Mesothelial cell of epicardium (in vitro differentiated cells): ENCODE data around the gene PRDX2. TPM values are rescaled to one million over a fixed set of nuclear protein-coding genes. Genes with fewer than 3 reads are reported as not detected.

ENCODE experiments used
- DNase-seq, 2 experiments: peaks; one replicate each; pipeline ENCODE4 v3.0.0; 2021; ENCODE audit warnings: low spot score in 2 of 2; ENCODE audit not compliant: unreplicated experiment in 2 of 2
- H3K27ac Mint-ChIP-seq: 2 replicates; pipeline ENCODE4 v1.8.0; 2021; ENCODE audit warnings: mixed read lengths
- H3K27me3 Mint-ChIP-seq: 2 replicates; pipeline ENCODE4 v1.8.0; 2021; ENCODE audit warnings: low read depth, mixed read lengths
- H3K36me3 Mint-ChIP-seq: 2 replicates; pipeline ENCODE4 v1.8.0; 2021; ENCODE audit warnings: mixed read lengths
- H3K4me1 Mint-ChIP-seq: 2 replicates; pipeline ENCODE4 v1.8.0; 2021; ENCODE audit warnings: mixed read lengths
- H3K4me3 Mint-ChIP-seq: 2 replicates; pipeline ENCODE4 v1.8.0; 2021; ENCODE audit warnings: mild to moderate bottlenecking, moderate library complexity, mixed read lengths
- H3K9me3 Mint-ChIP-seq: 2 replicates; pipeline ENCODE4 v1.8.0; 2021; ENCODE audit warnings: mixed read lengths
- total RNA-seq: library from RNA; stranded (reverse); gene quantifications from 3 replicates; pipeline ENCODE4 v1.2.1, GENCODE V29; 2021
- TF ChIP-seq, protein P1 (sequence below): fragments of 200-600 bp; sonication (generic); IDR thresholded peaks from one replicate; pipeline ENCODE4 v1.5.0; 2021; ENCODE audit warnings: antibody characterized with exemption; ENCODE audit not compliant: unreplicated experiment

PRDX2 gene
- total RNA-seq, 1 donor from 2014 or later, result 361 TPM

DNA sequence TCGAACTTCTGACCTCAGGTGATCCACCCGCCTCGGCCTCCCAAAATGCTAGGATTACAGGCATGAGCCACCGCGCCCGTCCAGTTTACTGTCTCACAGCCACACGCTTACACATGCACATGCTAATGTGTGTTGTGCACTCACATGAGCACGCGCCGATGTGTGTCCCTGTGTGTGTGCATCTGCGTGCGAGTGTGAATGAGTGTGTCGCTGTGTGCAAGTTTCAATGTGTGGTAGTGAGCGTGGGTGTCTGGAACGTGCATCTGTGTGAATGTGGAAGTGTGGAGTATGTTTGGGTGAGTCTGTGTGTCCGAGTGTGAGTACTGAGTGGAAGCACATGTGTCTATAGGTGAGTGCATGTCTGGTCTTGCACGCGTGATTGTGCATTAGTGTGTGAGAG is 40.9 kb upstream of the PRDX2 start:
- H3K4me3 Mint-ChIP-seq, result no peak overlapping the region
- no peak overlapping the region for H3K27ac Mint-ChIP-seq

DNA sequence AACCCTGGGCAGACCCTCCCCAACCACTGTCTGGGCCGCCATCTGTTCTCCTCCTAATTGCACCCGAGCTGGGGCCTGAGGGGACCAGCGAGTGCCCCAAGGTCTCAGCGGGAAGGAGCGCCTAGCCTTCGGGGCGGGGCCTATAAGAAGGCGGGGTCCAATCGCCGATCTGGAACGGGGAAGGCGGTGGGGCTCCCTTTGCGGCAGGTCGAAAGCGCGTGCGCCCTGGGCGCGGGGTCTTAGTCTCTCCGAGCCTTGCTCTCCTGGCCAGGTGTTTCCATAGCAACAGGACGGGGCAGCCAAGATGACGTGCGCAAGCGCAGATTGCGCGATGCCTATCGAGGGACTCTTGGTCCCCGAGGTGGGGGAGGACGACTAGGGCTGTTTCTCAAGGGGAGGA is 39.5 kb upstream of the PRDX2 start:
- TF ChIP-seq, protein P1, sequence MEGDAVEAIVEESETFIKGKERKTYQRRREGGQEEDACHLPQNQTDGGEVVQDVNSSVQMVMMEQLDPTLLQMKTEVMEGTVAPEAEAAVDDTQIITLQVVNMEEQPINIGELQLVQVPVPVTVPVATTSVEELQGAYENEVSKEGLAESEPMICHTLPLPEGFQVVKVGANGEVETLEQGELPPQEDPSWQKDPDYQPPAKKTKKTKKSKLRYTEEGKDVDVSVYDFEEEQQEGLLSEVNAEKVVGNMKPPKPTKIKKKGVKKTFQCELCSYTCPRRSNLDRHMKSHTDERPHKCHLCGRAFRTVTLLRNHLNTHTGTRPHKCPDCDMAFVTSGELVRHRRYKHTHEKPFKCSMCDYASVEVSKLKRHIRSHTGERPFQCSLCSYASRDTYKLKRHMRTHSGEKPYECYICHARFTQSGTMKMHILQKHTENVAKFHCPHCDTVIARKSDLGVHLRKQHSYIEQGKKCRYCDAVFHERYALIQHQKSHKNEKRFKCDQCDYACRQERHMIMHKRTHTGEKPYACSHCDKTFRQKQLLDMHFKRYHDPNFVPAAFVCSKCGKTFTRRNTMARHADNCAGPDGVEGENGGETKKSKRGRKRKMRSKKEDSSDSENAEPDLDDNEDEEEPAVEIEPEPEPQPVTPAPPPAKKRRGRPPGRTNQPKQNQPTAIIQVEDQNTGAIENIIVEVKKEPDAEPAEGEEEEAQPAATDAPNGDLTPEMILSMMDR, result no peak
- peak overlapping the region; percentile 63 for H3K4me3 Mint-ChIP-seq
- H3K4me1 Mint-ChIP-seq, result peaks cover 12% of the 10 kb centered on the region
- H3K27me3 Mint-ChIP-seq, result peaks cover 76% of the 10 kb centered on the region
- H3K27ac Mint-ChIP-seq, result no peak overlapping the region
- DNase-seq, result peak; percentile 50 to 66
- H3K36me3 Mint-ChIP-seq, result no peaks in the 10 kb centered on the region
- H3K9me3 Mint-ChIP-seq, result no peaks in the 10 kb centered on the region

More for the DNA sequence above, 40.9 kb upstream of the PRDX2 start:
- no peak for DNase-seq
- H3K9me3 Mint-ChIP-seq, result no peaks in the 10 kb centered on the region
- TF ChIP-seq, protein P1, result no peak
- H3K4me1 Mint-ChIP-seq, result peaks cover 14% of the 10 kb centered on the region
- H3K27me3 Mint-ChIP-seq, result peaks cover 69% of the 10 kb centered on the region
- no peaks in the 10 kb centered on the region for H3K36me3 Mint-ChIP-seq

DNA sequence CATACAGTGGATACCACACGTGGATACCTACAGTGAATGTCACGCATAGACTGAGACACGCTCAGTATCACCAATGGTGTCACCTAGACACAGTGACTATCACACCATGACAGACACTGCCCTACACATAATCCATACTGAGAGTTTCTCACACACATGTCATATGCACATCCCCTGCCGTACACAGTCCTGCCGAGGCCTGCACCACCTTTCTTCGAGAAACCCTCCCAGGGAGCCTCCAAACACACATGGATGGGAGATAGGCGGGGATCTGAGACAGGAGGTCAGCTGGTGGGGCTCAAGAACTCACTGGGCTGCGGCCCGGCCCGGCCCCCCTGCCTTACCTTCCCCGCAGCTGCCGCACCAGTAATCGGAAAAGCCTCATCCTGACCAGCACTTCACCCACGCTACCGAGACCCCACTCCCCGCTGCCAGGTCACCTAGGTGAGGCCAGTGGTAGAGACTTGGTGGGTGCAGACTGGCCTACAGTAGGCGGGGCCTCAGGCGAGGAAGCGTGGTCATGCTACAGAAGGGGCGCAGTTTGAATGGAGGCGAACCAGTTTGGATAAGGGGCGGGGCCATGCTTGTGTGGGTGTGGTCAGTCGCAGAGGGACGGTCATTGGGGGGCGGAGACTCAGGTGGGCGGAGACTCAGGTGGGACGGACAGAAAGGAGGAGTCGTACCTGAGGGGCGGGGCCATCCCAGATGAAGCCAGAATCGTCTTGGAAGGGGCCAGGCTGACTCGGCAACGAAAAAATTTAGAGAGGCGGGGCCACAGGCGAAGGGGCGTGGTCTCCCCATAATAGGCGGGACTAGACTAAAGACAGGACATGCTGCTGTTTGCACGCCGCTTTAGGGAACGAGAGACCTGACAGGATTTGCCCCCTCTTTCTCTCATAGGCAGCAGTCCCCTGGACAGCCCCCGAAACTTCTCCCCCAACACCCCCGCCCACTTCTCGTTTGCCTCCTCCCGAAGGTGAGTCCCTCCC is 38.8 kb upstream of the PRDX2 start:
- Mint-ChIP-seq H3K36me3 (no peaks in the 10 kb centered on the region), H3K27me3 (peaks cover 83% of the 10 kb centered on the region), H3K4me3 (peak overlapping the region; percentile 63), H3K4me1 (peaks cover 12% of the 10 kb centered on the region), H3K9me3 (no peaks in the 10 kb centered on the region), H3K27ac (no peak overlapping the region)
- peak; percentile 57 to 83 for DNase-seq
- TF ChIP-seq, protein P1, result no peak

DNA sequence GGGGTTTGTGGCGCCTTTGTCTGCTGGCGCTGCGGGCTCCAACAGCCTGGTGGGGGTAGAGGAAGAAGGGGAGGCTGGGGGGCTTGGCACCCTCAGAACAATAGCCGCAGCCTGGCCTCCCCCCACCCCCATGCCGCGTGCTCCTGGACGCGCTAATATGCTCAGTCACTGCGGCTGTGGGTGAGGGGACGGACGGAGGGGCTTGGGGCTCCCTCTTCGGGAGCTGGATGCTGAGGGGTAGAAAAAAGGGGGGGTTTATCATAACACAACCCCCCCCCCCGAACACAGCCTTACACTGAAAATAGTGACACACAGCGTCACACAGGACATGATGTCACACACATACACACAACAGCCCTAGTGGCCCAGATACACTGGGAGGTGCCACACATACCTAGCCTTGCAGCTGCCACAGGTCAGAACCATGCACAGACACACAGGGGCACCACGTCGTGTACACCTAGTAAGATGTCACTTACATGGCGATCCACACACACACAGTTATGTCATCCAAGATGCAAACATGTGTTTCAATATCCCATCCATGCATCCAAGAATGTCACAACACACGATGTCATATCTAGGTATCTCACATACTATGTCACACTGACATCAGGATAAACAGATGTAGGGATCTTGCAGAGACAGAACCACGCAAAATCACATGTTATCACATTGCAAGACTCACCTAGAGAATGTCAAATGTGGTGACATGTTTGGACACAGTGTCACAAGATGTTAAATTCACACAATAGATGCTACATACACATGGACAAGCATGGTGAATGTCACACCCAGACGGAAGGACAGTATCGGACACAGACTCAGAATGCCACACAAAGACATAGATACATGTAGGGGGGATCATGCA is 37.5 kb upstream of the PRDX2 start:
- no peak overlapping the region for H3K27ac Mint-ChIP-seq
- peak overlapping the region; percentile 64 for H3K4me3 Mint-ChIP-seq
- H3K4me1 Mint-ChIP-seq, result peaks cover 15% of the 10 kb centered on the region
- no peaks in the 10 kb centered on the region for H3K36me3 Mint-ChIP-seq
- no peak for DNase-seq
- H3K27me3 Mint-ChIP-seq, result peaks cover 89% of the 10 kb centered on the region
- TF ChIP-seq, protein P1, result no peak
- no peaks in the 10 kb centered on the region for H3K9me3 Mint-ChIP-seq

DNA sequence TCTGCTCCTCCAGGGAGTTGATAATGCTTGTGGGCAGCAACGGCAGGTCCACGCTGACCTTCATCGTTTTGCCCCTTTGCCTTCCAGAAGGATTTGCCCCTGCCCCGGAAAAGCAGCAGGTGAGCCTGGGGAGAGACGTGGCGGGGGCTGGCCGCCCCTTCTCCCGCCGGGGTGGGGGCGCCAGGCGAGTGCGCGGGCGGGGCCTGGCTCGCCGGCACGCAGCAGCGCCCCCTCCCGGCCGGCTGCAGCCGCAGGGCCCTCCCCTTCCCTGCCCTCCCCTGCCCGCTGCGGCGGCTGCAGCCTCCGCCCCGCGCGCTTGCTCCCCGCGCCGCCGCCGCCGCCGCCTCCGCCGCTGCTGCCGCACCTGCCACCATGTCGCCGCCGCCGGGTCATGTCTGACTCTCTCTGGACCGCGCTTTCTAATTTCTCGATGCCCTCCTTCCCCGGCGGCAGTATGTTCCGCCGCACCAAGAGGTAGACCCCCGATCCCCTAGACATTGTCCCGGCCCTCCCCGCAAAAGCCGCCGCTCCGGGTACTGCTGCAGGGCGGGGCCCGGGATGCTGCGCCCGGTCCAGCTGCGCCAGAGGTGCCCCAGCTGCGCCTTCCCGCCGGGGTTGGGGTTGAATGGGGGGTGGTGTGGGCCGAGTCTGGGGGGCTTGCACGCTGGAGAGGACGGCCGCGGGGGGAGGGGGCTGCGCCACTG is 36.7 kb upstream of the PRDX2 start, which contains the start of gene MAST1:
MAST1 (plus strand) TSS at position 334 of the 704 bp plus-strand sequence; CDS start at position 392, 58 bp downstream.
- Mint-ChIP-seq H3K27me3 (peaks cover 86% of the 10 kb centered on the region), H3K36me3 (no peaks in the 10 kb centered on the region), H3K27ac (no peak within 1 kb of the TSS), H3K4me1 (peaks cover 16% of the 10 kb centered on the region), H3K9me3 (no peaks in the 10 kb centered on the region), H3K4me3 (peak within 1 kb of the TSS; percentile 64)
- TF ChIP-seq, protein P1, result peak; percentile 29
- DNase-seq, result peak in 1 of 2 experiments; percentile 67
